GM19395 (cell line): ENCODE data around the gene ZDHHC7.
"Not testable (repeated sequence)": the region's sequence is repeated elsewhere in the genome, so short reads cannot be mapped to it uniquely, and the experiment has no call there.

Experiments used
- ATAC-seq: cut with Tn5 transposase; IDR thresholded peaks from one replicate; pipeline ENCODE4 v1.9.1; 2021; ENCODE audit warnings: mild to moderate bottlenecking, moderate library complexity; ENCODE audit not compliant: unreplicated experiment

Gene ZDHHC7

DNA sequence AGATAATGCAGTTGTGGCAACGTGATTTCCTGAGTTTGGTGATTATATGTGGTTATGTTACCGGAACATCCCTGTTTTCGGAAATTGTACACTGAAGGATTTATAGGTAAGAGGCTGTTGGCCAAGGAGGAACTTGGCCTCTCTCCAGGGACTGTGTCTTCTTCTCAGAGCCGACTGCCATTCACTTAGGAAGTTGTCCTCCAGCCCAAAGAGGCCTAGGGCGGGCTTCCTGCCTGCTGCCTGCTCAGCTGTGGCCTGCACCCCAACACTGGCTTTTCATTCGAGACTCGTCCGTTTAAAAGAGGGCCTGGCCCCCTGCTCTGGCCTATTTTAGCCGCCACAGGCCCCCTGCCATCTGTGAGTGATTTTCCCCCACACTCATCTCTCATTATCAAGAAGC is 64.3 kb downstream of the ZDHHC7 start:
- no peak for ATAC-seq

DNA sequence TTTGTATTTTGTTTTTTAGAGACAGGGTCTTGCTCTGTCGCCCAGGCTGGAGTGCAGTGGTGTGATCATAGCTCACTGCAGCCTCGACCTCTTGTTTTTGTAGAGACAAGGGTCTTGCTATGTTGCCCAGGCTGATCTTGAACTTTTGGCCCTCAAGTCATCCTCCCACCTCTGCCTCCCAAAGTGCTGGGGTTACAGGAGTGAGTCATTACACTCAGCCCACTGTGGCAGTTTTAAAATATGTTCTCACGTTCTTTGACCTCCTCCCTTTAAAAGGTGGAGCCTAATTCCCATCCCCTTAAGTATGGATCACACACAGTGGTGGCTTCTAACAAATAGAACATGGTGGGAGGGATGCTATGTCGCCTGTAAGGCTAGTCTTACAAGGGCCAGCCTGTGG is 67.7 kb downstream of the ZDHHC7 start:
- ATAC-seq, result no peak

DNA sequence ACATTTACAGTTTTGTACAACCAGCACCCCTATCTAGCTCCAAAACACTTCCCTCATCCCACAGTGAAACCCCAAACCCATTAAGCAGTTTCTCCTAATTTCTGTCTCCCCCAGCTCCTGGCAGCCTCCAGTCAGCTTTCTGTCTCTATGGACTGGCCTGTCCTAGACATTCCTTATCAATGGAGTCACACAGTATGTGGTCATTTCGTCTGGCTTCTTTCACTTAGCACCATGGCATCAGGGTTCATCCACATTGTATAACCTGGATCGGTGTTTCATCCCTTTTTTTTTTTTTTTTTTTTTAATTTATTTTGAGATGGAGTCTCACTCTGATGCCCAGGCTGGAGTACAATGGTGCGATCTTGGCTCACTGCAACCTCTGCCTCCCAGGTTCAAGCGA is 68.5 kb downstream of the ZDHHC7 start:
- ATAC-seq, result no peak

DNA sequence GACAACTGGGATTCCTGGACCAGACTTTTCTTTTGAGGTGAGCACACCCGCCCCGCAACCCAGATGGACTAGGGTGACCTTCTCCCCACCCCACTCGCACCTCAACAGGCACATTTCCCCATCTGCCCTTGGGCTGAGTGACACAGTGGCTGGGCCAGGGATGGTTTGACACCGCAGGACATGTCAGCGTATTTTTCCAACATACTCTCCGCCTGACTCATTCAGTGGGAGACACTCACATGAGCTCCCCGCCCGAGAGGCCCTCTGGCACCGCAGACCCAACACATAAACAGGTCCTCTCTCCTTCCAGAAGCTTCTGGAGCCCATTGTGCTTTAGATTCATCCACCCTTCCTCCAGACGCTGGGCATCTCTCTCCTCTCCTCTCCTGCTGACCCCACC is 69.4 kb downstream of the ZDHHC7 start:
- ATAC-seq, result no peak

DNA sequence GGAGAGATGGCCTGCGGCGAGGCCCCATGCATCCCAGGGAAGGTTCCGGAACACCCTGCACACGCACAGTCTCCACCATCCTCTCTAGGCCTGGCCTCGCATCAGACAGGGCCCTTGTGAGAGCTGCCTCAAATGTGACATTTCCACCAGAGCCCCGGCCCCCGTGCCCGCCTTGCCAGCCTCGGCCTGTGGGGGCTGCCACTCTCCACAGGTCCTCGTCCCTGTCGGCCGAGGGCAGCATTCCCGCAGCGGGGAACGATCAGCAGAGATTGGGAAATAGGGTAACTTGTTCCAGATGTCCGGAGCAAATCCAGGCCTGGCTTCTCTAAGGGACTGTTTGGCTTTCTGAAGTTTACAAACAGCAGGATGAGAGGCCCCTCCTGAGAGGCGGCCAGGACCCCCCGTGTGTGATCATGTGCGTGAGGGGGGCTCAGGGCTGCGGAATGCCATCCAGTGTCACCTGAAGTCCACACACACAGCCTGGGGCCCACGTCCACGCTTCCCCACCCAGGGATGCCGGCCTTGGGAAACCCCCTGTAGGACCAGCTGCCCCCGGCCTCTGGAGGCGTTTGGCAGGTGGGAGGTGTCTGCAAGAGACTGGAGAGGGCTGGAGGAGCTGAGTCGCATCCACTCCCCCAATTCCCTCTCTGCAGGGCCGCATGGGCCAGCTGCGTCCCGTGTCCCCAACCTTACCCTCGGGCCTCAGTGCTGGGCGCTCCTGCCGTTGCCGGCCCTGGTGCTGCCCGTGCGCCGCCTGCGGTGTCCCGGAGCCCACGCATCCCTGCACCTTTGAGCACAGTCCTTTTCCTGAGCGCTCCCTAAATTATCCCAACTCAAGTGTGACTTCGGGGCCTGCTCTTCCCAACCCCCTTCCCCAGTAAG is 70.4 kb downstream of the ZDHHC7 start:
- no peak for ATAC-seq

DNA sequence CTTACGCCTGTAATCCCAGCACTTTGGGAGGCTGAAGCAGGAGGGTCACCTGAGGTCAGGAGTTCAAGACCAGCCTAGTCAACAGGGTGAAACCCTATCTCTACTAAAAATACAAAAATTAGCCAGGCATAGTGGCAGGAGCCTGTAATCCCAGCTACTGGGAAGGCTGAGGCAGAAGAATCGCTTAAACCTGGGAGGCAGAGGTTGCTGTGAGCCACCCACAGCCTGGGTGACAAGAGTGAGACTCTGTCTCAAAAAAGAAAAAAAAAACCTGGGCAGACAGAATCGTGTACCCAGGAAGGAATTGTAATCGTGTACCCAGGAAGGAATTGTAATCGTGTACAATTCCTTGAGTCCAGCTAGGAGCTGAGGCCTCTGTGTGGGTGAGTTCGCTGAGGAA is 72.7 kb downstream of the ZDHHC7 start:
- not testable (repeated sequence) for ATAC-seq

DNA sequence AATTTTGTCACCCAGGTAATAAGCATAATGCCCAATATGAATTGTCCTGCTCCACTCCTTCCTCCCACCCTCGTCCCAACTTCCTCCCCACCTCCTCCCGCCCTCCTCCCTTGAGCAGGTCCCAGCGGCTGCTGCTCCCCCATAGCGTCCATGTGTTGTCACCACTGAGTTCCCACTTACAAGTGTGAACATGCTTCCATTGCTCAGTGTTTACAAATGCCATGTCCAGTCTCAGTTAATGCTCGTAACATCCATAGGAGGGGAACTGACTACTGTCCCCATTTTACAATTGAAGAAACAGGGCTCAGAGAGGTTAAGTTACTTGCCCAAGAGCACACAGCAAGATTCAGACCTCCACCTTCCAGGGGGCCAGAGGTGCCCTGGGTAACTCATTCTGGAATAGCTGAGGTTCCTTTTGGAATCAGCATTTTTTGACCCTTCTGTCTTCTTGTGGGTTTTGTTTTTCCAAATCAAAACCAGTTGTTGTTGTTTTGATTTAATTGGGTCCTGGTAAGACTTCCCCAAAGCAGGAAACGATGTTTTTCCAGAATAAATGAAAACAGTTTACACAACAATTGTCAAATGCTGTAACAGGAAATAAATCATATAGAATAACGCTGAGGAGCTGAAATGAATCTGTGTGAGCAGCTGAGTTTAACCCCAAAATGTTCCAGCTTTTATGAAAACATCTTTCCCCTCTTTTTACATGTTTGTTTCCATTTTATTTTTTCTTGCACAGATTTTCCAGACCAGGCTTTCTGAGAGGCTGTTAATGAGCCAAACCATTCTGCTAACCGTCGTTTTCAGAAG is 73.9 kb downstream of the ZDHHC7 start:
- ATAC-seq, result no peak

DNA sequence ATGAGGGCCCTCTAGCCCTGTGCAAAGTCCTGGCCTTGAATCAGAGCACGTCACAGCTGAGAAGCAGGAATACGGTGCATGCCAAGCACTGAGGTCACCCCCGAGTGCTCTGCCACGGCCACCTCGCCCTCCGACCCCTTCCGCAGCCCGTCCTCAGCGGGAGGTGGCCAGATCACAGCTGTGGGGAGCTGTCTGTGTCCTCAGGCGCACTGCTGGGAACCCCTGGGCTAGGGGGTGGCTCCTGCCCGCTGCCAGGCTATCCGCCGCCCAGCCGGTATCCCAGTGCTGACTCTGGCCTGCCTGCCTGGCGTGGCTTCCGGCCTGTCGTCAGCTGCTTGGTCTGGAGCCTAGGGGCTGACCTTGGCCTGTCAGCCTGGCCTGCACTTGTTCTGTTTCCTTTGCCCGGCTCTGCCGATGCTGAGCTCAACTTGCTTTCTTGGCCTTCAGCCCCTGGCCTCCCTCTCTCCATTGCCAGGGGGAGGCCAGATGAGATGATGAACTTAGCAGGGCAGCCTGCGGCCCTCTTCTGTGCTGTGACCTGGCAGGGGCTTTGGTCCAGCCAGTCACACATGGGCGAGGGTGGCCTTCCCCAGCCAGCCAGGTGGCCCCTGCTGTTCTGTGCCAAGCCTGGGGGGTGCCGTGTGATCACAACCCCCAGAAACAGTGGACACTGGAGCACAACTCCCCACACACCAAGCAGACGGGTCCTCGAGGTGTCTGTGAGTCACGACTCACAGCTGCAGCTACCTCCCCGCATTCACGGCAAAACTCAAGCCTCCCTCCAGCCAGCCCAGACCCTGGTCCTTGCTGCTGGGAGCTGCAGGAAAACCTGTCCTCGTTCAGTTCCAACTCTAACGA is 77.3 kb downstream of the ZDHHC7 start:
- ATAC-seq, result no peak

DNA sequence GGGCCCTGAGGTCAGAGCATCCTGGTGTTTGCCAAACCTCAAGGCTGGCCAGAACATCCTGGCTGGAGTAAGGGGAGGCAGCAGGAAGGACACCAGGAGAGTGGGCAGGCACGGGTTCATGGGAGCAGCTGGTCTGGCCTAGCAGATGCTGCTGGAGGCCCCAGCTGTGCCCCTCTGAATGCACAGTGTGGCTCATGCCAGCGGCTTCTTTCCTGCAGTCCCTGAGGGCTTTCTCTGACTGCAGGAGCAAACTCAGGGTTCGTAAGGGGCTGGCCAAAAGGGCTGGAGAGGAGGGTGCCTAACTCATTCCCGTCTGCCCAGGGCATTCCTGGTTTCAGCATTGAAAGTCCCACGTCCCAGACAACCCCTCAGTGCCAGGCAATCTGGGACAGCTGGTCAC is 78.7 kb downstream of the ZDHHC7 start:
- no peak for ATAC-seq

DNA sequence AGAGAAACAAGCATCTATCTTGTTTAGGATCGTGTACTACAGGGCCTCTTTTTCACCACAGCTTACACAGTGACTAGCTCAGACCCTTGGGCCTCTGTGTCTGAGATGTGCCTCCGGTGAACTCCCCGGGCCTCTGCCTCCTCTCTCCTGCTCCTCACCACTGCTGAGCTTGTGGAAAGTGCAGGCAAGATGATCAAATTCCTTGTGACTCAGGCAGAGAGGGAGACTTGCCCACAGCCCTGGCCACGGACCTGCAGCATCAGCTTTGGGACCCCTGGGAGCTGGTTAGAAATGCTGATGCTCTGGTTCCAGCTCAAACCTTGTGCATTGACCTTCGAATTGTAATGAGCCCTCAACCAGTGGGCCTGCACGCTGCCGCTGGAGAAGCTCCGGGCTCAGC is 79.8 kb downstream of the ZDHHC7 start:
- no peak for ATAC-seq

DNA sequence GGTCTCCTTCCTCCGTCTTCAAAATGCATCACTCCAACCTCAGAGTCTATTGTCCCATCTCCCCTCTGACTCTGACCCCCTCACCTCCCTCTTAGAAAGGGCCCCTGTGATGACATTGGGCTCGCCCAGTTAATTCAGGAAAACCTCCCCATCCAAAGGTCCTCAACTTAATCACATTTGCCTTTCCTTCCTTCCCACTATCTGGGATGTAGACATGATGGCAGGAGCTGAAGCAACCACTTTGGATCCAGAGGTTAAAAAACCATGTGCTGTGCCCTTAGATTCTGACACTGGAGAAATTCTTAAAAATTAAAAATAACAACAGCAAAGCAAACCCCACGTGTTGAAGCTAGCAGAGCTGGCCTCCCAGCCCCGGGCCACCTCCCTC is 80.2 kb downstream of the ZDHHC7 start:
- ATAC-seq, result no peak

DNA sequence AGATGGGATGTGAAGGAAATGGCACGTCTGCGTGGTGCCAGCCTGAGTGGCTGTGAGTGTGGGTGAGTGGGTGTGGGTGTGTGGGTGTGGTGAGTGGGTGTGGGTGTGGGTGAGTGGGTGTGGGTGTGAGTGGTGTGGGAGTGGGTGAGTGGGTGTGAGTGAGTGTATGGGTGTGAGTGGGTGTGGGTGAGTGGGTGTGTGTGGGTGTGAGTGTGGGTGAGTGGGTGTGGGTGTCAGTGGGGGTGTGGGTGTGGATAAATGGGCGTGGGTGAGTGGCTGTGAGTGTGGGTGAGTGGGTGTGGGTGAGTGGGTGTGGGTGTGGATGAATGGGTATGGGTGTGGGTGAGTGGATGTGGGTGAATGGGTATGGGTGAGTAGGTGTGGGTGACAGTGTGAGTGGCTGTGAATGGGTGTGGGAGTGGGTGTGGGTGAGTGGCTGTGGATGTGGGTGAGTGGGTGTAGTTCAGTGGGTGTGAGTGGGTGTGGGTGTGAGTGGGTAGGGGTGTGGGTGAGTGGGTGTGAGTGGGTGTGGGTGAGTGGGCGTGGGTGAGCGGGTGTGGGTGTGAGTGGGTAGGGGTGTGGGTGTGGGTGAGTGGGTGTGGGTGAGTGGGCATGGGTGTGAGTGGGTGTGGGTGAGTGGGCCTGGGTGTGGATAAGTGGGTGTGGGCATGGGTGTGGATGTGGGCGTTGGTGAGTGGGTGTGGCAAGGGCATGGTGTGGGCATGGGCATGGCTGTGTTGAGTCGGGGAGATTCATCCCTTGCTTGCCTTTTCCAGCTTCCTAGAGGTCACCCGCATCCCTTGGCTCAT is 80.8 kb downstream of the ZDHHC7 start:
- no peak for ATAC-seq

DNA sequence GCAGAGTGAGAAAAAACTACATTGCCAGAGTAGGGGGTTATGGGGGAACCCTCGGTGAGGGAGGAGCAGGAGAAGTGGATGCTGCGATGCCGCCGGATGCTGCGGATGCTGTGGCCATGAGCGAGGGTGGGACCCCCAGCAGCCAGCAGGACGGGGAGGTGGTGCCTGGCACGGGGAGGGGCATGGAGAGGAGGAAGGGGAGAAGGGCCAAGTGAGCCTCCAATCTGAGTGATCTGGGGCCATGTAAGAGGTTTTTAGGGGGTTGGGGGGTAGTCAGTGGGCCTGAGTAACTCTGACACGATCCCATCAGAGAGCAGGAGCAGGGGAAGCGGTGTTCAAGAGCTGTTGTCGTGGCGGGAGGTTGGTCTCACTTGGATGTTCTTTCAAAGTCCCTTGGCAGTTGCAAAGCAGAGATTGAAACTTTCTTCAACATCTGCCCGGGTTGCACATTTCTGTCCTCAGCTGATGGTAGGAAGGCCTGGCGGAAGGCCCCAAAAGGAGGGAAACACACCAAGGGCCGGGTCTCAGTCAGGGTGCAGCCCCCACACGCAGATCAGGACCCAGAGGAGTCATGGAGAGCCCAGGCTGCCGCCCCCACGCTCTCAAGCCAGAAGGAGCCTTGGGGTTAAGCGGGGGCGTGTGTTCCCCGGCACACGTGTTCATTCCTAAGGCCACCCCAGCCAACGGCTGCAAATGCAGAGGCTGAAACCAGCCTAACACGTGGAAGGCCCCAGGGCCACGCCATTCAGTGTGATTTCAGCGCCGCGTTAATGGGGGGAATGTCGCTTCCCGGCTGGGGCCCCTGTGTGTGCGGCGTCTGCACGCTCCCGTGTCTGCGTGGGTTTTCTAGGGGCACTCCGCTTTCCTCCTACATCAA is 81.7 kb downstream of the ZDHHC7 start:
- ATAC-seq, result no peak

DNA sequence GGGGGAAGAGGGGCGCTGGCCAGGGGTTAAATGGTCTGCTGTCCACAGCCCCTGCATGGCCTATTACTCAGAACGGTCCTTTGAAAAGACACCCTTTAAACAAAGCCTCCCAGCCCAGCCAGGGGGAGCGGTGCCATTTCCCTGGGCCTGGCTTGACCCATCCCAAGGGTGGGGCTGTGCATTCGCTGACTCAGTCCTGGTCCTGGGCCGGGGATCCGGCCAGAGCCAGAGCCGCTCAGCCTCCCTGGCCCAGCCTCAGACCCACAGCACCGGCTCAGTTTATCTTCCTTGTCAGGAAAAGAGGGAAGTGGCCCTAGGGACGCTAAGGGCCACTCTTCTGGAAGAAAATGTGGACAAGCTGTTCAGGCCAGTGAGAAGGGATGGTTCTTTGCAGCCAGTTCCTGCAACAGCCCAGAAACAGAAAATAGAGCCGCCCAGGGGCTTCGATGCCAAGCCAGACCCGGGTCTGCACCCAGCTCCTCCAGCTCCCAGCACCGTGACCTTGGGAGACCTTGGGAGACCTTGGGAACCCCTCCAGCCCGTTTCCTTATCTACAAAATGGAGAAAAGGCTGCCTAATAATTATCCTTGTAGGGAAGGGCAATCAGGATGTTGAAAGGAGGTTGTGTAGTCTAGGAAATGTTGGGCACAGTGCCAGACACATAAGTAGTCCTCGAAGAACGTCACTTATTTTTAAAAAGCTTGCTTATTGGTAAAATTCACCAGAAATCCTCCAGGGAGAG is 82.5 kb downstream of the ZDHHC7 start:
- ATAC-seq, result no peak

DNA sequence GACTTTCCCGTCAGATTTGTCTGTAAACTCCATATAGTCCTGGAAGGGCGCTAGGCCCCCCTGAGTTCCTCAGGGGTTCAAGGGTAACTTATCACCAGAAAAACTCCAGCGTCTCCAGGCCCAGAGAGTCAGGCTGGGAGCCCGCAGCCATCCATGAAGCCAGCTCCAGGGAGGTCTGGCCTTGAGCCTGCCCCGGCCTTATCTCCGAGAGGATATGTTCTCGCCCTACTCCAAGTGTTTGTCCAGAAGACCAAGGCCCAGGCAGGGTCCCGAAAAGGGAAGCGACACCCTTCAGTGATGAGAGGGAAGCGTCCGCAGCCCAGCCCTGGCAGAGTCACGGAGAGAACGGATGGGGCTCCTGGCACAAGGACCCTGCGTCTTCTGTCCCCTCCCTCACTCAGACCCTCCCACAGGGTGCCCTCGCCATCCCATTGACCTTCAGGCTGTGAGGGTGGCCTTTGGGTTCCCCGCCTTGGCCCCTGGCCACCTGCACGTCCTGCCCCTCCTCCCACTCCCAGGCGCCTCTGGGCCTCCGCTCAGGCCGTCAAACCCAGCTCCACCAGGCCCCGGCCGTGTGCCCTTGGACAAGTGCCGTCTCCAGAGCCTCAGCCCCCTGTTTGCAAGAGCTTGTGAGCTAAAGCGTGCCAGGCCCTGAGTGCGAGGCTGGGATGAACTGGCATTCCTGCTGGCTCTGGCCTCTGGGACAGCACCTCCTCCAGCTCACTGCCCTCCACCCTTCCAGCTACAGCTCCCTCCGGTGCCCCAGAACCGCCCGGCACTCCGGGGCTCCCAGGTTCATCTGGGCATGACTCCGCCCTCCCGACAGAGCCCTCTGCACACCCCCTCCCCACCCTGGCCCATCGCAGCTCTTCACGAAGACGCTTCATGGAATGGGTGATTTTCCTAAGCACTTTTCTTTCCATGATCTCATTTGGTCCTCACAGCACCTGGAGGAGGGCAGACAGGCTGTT is 83.4 kb downstream of the ZDHHC7 start:
- no peak for ATAC-seq

DNA sequence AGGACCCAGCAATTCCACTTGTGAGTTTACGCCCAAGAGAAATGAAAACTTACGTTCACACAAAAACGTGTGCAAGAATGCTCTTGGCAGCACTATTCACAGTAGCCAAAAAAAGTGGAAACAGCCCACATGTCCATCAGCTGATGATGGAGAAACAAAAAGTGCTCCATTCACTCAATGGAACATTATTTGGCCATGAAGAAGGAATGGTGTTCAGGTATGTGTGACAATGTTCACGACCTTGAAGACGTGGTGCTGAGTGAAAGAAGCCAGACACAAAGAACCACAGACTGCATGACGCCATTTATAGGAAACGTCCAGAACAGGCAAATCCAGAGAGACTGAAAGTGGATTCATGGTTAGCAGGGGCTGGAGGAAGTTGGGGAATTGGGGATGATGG is 84.9 kb downstream of the ZDHHC7 start:
- no peak for ATAC-seq

DNA sequence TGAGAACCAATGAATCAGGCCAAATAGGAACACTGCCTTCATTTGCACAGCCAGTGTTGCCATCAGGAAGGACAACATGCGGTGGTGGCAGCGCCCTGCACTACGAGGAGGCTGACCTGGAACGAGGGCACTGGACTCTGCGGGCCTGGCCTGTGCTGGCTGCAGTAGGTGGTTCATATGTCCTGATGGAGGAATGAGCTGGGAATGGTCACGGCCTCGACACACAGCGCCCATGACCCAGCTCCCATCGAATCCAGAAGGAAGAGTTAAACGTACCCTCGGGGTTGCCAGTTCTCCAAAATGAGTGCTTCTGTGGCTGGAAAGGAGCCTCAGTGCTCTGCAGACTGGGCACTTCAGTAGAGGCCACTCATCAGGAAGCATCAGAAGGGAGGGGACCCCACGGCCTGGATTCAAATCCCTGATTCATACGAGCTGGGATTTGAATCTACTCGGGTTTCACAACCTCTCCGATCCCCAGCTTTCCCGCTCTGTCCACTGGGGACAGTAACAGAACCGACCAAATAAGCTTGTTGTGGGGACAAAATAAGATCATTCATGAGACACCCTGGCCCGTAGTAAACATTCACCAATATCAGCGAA is 85.5 kb downstream of the ZDHHC7 start:
- ATAC-seq, result no peak
